Cardiac septum (tissue), 1 donor: ENCODE measurements around the gene TMEM151B. TPM values are rescaled to one million over a fixed set of nuclear protein-coding genes. Genes with fewer than 3 reads are reported as not detected.
"Not testable (repeated sequence)": the region's sequence is repeated elsewhere in the genome, so short reads cannot be mapped to it uniquely, and the experiment has no call there.

ENCODE experiments used
- DNase-seq: peaks from one replicate; pipeline ENCODE4 v3.0.0-alpha.2; 2020; ENCODE audit warnings: low spot score
- intact Hi-C: fragments of 100-400 bp; cut with DNase I; formaldehyde crosslinking; loops from one replicate; pipeline ENCODE4 v1.14.0; 2022
- total RNA-seq: library from RNA; stranded (reverse); fragmentation: NEBNext Ultra II Directional; extraction: Animal tissue kit (Norgen Biotek cat#: 25700); gene quantifications from one replicate; pipeline ENCODE4 v1.2.1, GENCODE V29; 2021
- donor health status: DM: no; HTN: no; CAD: no.

The TMEM151B gene
- total RNA-seq, 1 donor from 2014 or later: 0.08 TPM

DNA sequence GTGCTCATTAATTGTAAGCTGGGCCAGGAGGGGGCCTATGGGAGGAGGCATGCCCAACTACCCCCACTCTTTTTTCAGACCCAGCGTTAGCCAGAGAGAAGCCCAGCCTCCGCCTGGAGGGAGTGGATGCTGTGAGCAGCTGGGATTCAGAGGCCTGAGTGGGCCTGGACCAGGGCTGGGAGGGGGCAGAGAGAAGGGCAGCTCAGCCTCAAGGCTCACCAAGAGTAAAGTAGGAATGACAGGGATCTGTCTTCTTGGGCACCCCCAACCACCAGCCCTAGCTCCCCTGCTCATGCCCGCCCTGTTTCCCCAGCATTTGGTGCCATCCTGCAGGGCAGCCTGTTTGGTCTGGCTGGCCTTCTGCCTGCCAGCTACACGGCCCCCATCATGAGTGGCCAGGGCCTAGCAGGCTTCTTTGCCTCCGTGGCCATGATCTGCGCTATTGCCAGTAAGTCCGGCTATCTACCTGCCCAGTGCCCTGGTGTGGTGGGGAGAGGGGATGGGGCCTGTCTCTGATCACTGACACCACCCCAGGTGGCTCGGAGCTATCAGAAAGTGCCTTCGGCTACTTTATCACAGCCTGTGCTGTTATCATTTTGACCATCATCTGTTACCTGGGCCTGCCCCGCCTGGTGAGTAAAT, 40.1 kb upstream of the TMEM151B start:
- intact Hi-C loops: no loop called here
- DNase-seq: no peak

DNA sequence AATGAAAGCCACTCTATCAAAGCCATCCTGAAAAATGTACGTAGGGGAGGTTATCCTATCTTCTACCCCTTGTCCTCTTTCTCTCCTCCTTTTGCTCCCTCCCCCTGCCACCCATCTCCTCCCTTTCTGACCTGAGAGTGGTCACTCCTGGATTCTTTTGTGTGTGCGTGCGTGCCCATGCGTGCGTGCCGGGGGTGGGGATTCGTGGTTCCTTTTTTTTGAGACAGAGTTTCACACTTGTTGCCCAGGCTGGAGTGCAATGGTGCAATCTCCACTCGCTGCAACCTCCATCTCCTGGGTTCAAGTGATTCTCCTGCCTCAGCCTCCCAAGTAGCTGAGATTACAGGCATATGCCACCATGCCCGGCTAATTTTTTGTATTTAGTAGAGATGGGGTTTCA, 38.8 kb upstream of the TMEM151B start:
- intact Hi-C loops, DNase-seq: not testable (repeated sequence)

DNA sequence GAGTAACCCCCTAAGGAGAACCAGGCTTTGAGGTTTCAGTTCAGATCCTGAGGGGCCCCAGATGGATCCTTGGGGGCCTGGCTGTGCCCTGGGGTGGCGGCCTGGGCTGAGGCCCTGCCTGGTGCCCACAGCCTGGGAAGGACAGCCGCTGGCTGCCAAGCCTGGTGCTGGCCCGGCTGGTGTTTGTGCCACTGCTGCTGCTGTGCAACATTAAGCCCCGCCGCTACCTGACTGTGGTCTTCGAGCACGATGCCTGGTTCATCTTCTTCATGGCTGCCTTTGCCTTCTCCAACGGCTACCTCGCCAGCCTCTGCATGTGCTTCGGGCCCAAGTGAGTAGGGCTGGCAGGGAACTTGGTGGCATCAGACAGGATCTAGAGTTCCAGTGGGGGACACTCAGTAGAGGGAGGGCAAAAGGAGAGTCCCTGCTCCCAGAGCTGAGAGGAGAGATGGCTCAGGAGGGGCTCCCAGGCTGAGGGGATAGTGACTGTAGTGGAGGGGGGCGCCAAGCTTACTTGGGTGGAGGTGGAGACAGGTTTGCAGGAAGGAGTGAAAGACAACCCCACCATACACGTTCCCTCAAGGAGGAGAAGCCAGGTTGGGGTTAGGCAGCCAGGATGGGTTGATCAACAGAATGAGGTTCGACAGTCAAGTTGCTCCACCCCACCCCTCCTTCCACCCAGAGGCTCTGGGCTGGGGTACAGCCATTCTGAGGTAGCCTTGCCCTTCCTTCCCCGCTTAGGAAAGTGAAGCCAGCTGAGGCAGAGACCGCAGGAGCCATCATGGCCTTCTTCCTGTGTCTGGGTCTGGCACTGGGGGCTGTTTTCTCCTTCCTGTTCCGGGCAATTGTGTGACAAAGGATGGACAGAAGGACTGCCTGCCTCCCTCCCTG, 37.3 kb upstream of the TMEM151B start:
- intact Hi-C loops: no loop called here
- DNase-seq: no peak

DNA sequence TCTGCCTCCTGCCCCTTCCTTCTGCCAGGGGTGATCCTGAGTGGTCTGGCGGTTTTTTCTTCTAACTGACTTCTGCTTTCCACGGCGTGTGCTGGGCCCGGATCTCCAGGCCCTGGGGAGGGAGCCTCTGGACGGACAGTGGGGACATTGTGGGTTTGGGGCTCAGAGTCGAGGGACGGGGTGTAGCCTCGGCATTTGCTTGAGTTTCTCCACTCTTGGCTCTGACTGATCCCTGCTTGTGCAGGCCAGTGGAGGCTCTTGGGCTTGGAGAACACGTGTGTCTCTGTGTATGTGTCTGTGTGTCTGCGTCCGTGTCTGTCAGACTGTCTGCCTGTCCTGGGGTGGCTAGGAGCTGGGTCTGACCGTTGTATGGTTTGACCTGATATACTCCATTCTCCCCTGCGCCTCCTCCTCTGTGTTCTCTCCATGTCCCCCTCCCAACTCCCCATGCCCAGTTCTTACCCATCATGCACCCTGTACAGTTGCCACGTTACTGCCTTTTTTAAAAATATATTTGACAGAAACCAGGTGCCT, 36.6 kb upstream of the TMEM151B start:
- peak; percentile 64 for DNase-seq
- intact Hi-C loops: loop anchor here (1.0 to 2.0 kb wide), 2 partner anchors 12 to 61 kb away; no protein-coding TSS in a partner anchor

DNA sequence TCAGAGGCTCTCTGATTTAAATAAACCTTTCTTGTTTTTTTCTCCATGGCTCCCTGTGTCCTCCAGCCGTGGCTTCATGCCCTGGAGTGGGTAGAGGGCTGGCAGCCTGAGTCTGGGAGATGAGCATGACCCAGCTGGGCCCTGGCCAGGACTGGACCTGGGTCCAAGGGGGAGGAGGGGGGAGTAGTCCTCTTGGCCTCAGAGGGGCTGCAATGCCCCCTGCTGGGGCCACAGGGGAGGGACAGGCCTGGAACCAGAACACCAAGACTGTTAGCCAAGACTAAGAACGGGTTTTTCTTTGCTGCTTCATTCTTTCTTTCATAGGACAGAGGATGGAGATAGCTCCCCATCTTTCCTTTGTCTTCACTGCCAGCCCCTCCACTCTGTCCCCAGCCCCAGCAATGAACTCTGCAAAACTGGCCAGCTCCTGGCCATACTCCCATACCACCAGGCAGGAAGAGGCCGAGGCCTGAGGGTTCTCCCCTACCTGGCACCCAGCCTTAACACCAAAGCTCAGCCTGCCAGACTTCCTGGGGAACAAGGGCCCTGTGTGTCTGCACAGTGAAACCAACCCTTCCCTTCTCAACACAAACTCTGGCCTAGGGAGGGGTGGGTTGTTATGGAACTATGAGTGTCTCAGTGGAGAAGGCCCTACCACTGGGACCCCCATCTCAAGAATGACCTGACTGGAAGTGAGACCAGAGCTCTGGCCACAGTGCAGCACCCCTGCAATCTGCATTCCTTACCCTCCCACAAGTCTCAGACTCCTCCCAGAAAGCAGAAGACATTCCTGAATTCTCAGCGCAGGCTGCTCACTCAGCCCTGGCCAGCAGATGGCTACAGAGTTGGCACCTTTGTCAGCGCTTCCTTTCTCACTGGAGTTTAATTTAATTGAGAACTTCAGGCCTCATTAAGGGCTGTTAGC, 35.9 kb upstream of the TMEM151B start:
- DNase-seq: peak; percentile 91
- intact Hi-C loops: loop anchor here (1.0 to 5.0 kb wide), 3 partner anchors 13 to 132 kb away; no protein-coding TSS in a partner anchor

DNA sequence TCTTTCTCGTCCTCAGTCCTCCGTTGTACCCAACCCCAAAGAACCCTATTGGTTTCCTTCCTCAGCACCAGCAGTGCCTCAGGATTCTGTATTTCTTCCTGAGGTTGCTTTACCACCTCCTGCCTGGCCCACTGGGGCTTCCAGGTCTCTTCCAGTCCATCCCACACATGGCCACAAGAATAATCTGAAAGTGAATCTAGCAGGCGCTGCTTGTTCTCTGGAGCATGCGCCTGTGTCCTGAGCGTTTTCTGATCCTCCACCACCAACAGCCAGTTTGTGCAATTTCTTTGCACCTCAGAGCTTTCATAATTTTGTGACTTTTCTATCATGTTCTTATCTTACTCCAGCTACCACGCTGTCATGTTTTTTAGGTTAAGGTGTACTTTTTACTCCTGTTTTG, 35.0 kb upstream of the TMEM151B start:
- intact Hi-C loops: loop anchor here (2.0 to 5.0 kb wide), 2 partner anchors 62 to 133 kb away; no protein-coding TSS in a partner anchor

DNA sequence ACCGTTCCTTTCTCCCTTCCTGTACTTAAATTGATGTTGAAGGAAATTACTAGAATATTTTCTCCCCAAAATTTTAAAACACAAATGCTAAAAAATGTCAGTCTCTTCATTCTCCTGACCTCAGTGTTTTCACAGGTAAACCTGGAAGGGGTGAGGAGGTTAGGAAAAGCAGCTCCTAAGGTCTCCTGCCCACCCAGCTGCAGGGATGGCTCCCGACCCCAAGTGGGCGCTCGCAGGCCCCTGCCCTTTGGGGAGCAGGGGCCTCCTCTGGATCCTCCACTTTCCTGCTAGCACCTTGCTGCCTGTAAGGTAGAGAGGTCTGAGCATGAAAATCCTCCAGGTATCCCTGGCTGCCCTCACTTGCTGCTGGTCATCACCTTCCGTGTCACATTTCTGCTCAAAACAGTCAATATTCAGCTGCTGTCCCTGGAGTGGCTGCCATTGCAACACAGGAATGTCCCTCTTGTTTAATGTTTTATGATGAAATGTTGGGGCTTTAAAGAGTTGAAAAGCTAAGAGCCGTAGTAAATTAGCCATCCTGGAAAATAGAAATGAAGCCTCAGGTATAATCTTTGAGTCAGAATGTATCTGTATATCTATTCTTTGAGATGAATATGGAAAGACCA, 34.2 kb upstream of the TMEM151B start:
- intact Hi-C loops: loop anchor here (2.0 to 5.0 kb wide), 2 partner anchors 63 to 134 kb away; no protein-coding TSS in a partner anchor
- no peak for DNase-seq

More for the DNA sequence above, 35.0 kb upstream of the TMEM151B start:
- peak; percentile 56 for DNase-seq

DNA sequence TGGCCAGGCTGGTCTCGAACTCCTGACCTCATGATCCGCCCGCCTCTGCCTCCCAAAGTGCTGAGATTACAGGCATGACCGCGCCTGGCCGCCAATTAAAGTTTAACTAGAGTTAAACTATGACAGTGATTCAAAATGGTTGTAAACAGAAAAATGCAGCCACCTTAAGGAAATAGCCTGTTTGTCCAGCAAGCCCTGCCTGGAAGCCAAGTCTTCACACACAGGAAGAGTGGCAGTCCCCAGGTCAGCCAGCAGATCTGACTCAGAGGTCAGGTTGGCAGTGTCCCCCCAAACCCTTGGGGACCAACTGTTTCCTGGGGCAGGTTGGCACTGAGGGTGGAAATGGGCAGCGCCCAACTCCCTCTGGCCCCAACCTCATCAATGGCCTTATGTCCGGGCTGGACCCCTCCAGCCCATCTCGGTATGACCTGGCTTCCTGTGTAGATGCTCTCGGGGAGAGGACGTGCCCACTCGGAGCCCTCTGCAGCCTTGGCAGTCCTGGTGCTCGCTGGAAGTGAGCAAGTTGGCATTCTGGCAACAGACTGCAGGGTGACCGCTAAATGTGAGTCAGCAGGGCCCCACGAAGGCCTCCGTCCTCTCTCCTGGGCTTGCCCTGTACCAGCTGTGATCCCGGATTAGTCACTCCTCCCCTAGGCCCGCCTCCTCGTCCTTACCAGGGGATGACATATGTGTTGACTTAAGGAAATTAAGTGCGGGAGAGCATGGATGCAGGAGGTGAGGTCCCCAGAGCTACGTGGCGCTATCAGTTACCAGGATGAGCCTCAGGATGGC, 33.0 kb upstream of the TMEM151B start:
- intact Hi-C loops: loop anchor here (5.0 kb wide), 1 partner anchor 135 kb away; no protein-coding TSS in a partner anchor
- peak; percentile 93 for DNase-seq

DNA sequence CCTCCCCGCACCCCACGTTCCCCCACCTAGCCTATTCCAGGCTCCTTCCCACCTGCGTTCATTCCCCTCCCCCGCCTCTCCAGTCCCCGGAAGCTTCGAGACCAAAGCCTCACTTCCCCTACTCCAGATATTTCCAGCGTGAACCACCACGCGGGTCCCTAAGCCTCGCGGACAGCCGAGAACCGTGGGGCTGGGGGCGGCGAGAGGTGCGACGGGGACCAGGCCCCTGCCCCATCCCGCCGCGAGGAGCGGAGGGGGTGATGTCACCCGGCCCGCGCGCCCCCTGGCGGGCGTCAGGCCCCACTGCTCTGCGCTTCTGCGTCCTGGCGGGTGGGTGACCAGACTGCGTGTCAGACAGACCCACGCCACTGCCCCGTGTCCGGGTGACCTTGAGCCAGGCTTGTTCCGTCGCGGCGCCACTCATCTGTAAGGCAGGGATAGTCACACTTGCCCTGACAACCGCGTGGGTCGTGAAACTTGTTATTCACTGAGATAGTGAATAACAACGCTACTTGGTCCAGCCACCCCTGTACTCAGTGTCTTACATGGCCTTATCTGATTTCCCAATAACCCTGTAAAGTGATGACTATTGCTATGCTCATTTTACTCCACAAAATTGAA, 32.3 kb upstream of the TMEM151B start:
- DNase-seq: peak; percentile 93

DNA sequence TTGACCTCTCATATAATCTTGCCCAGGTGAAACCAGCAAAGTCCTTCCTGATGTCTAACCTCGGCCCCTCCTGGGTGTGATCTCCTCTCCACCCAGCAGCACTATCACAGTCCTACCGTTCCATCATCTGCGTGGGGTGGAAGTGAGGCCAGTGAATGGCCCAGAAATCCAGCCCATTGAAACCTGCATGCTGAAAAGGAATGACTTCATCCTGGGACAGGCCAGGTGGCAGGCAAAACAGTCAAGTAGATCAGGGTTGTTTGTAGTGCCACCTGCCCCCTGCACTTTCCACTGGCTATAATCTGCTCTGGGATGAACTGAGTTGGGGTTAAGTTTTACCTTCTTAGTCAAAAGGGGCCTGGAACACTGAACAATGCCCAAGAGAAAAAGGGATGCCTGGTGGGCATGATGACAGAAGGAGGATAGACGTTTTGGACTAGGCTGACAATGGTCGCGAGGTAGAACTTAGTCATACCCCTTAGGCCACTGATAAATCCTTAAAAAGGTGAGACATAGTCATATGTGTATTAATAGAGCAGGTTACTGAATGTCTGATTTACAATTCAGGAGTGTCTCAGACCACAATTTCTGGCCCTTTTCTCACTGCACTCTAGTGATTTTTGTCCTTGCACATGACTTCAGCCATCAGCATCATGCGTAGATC, 31.4 kb upstream of the TMEM151B start:
- intact Hi-C loops: loop anchor here (5.0 kb wide), 1 partner anchor 137 kb away; no protein-coding TSS in a partner anchor
- no peak for DNase-seq

More for the DNA sequence above, 32.3 kb upstream of the TMEM151B start:
- intact Hi-C loops: loop anchor here (5.0 kb wide), 1 partner anchor 136 kb away; no protein-coding TSS in a partner anchor

DNA sequence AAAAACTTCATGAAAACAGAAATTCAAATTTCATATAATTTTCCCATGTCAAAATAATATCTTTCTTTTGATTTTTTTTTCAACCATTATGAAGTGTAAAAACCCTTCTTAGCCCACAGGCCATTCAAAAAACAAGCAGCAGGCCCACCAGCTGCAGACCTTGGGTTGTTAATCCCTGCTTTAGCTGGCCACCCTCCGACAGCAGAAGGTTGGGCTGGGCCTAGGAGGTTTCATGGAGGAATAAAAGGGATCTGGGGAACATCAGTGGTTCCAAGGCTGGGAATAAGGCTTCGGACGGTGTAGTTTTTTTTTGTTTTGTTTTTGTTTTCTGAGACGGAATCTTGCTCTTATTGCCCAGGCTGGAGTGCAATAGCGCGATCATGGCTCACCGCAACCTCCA, 26.9 kb upstream of the TMEM151B start:
- intact Hi-C loops: no loop called here
- no peak for DNase-seq

DNA sequence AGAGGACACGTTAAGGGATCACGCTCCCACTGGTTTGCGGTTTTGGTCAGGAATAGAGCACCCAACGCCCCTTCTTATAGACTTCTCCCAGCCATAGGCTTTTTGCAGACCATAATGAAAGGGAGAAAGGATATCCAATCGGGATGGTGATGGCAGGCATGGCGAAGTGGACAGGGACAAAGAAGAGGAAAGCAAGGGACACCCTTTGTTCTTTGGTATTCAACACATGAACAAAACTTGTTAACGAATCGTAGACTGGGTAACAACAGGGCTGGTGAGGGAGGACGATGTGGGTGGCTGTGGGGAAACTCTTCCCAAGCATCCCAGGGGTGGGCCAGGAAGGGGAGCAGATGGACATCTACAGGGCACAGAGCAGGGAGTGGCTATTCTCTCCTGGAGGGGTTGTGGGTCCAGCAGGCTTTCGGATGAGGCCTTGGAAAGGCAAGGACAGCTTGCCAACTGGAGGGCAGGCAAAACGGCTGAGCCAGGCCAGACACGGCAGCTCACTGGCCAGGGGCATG, 24.8 kb upstream of the TMEM151B start:
- no peak for DNase-seq
- intact Hi-C loops: no loop called here

DNA sequence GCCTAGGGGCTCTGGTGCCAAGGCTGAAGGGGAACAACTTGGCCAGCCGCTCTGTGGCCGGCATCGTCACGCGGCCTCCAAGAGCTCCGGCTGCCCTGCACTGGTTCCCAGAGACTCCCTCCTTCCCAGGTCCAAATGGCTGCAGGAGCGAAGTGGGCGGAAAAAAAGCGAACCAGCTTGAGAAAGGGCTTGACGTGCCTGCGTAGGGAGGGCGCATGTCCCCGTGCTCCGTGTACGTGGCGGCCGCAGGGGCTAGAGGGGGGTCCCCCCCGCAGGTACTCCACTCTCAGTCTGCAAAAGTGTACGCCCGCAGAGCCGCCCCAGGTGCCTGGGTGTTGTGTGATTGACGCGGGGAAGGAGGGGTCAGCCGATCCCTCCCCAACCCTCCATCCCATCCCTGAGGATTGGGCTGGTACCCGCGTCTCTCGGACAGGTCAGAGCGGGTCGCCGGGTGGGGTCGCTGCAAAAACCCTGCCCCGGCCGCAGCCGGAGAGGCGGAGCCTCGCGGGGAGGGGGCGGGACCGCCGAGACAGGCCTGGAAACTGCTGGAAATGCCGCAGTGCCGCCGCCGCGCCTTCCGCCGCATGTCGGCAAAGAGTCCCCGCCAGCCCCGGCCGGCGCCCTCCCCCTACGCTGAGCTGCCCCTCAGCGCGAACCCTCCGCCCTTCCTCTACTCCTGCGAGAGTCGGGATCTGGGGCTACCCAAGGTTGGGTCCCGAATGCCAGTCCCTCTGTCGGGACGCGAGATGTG, 24.2 kb upstream of the TMEM151B start:
- DNase-seq: peak; percentile 94
- intact Hi-C loops: no loop called here

DNA sequence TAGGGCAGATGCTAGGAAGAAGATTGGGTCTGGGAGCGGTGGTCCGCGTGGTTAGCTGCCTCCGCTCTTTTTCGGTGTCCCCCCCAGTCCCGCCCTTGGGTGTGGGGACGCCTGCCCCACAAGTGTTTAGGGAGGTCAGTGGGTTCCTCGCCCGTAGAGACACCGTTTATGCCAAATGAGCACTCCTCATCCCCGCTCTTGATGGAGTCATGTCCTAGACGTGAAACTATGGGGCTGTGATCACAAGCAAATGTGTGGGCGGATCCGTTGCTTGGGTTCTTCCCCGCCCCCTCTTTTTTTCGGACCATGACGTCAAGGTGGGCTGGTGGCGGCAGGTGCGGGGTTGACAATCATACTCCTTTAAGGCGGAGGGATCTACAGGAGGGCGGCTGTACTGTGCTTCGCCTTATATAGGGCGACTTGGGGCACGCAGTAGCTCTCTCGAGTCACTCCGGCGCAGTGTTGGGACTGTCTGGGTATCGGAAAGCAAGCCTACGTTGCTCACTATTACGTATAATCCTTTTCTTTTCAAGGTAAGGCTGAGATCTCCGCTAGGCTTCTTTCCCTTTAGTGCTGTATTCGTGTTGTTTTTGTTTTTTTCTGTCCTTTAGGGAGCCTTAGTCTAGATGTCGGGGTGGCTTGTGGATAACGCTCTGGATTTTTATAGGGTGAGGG, 23.4 kb upstream of the TMEM151B start, which contains the start of gene HSP90AB1:
HSP90AB1 (plus strand) TSS at position 439 of the 675 bp plus-strand sequence. CDS start 1,529 bp downstream, outside the sequence.
- intact Hi-C loops: loop anchor here (1.0 kb wide), 1 partner anchor 25 kb away; no protein-coding TSS in a partner anchor
- peak; percentile 97 for DNase-seq
